ENCODE data around the gene ARFIP1.

ARFIP1 gene

GRCh38 chr4:152941411-152941810, 161.7 kb downstream of the ARFIP1 start:
- DNase-seq, result no peak

DNA sequence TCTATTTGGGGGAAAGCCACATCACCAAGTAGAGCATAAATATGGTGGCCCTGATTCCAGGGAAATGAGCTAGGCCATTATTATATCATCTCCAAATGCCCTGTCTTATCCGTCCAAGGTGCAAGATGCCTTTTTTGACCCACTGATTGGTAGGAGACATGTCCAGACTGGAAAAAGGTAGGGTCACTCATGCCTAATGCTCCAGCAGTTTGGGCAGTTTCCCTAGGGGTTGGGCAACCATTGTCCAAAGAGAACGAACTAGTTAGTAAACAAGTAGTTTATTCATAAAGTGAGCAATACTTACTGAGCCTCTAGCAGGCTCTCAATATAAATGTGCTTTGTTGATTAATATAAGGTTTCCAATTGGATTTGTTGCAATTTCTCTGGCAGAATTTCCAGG, 162.6 kb downstream of the ARFIP1 start:
- DNase-seq, result no peak

DNA sequence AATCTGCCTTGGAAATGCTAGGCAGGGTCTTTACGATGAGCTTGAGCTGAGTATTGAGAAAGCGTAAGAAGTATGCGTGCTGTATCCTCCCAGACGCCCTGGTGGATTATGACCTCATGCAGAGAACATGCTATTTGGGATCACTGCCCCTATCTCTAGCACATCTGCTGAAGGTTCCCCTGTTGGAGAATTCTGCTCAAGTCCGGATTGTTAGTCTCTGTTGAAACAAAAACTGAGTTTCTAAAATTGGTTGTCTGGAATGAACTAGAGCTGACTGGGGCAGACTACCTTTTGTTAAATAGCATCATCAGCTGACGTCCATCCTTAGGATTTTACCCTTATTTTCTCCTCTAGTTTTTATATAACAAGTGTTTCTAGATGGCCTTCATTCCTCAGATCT, 163.9 kb downstream of the ARFIP1 start:
- DNase-seq, result no peak

- DNase-seq, result no peak
These were observed 165.0 kb downstream of the ARFIP1 start for GRCh38 chr4:152944666-152945320.

DNA sequence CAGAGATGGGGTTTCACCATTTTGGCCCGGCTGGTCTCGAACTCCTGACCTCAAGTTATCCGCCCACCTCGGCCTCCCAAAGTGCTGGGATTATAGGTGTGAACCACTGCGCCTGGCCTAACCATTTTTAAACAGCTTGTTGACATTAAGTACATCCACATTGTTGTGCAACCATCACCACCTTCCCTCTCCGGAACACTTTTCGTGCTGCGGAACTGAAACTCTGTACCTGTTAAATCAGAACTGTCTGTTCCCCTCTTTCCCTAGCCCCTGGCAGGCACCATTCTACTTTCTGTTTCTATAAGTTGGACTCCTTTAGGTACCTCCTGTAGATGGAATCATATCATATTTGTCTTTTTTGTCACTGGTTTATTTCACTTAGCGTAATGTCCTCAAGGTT, 165.9 kb downstream of the ARFIP1 start:
- DNase-seq, result no peak

DNA sequence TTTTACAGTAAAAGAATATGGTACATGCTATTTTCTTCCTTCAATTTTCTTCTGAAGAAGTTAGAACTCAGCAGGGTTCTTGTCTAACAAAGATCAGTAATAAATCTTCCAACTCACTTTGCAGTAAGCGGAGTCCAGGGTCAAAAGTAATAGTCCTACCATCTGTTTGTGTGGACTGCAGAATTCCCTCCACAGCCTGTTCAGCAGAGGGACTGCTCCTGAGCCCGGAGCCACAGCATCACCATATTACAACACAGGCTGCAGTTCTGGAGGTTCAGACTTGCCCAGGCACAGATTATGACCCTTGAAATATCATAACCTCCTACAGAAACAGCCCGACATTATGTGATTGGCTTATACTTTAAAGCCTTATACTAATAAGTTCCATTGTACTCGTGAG, 166.7 kb downstream of the ARFIP1 start:
- no peak for DNase-seq

DNA sequence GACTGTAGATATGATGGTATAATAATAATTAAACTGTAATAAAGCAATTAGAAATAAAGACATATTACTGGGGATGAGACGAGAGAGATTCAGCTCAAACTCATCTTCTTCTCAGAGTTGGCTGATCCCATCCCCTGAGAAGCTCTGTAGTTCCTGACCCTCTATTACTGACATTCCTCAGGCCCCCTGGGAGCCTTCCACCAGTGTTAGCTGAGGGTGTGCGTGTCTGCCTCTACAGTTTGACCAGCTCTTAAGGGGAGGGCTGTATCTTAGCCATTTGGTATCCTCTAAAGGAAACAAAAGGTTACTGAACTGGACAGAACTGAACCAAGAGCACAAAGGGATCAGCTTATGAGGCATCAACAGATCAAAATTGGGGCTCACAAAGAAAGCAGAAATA, 167.6 kb downstream of the ARFIP1 start:
- no peak for DNase-seq

GRCh38 chr4:152949930-152950329, 170.2 kb downstream of the ARFIP1 start:
- DNase-seq, result no peak

DNA sequence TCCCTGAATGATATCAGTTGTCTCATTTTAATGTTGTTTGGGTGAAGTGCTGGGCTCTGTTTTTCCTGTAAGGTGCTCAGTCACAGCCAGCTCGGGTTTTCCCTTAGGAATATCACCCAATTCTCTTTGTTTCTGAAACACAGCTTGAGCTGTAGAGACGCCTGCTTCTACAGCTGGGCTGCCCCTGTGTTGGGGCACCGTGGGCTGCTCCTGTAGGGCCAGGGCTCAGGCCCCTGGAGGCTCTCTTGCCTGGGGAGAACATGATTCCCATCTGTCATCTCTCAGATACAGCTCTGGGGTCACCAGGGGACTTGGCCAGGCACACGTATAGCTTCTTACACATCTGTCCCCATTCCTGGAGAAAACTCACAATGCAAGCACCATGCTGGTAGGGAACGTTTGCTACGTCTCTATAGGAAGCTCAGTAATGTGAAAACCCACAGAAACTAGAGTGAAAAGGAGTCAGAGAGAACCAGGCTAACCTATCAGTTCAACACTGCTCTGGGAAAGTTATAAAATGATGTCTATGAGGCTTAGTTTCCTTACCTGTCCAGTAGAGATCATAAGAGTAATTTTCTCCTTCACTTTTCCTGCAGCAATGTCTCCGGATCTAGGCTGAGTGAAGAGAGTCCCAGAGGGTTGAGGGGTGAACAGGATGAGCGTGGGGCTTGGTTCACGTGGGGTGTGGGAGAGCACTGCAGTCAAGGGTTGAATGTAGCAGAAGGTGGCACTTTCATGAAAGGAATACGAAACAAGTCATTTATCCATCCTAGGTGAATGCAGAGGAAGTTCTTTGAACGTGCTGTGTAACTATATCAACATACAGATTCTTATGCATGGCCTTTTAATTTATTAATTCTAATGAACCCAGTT, 170.9 kb downstream of the ARFIP1 start:
- no peak for DNase-seq

DNA sequence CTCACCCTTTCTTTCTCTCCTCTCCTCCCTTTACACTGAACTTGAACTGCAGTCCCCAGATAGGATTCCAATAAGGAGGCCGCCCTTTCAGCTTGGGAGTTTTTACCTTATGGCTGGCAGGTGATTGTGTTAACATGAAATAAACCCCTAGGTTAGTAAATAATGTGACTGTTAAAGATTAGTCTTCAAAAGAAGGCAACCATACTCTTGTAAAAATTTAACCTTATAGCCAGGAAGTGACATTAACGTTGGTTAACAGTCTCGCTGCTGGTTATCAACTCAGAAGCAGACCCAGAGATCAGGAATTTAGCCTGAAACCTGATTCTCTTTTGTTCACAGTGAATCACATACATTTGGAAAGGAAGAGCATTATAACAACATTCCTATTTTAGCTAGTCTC, 171.6 kb downstream of the ARFIP1 start:
- no peak for DNase-seq

- no peak for DNase-seq
These were observed 173.8 kb downstream of the ARFIP1 start for GRCh38 chr4:152953514-152953913.

GRCh38 chr4:152954741-152955140, 175.0 kb downstream of the ARFIP1 start:
- DNase-seq, result no peak

GRCh38 chr4:152956147-152956546, 176.4 kb downstream of the ARFIP1 start:
- DNase-seq, result no peak

- DNase-seq, result no peak
These were observed 177.1 kb downstream of the ARFIP1 start for GRCh38 chr4:152956650-152957436.

GRCh38 chr4:152957437-152958171, 177.8 kb downstream of the ARFIP1 start:
- no peak for DNase-seq

GRCh38 chr4:152959080-152959479, 179.3 kb downstream of the ARFIP1 start:
- no peak for DNase-seq

GRCh38 chr4:152960082-152960481, 180.3 kb downstream of the ARFIP1 start:
- DNase-seq, result no peak

- DNase-seq, result no peak
These were observed 181.4 kb downstream of the ARFIP1 start for GRCh38 chr4:152961014-152961772.

GRCh38 chr4:152961773-152962115, 182.0 kb downstream of the ARFIP1 start:
- DNase-seq, result no peak
